OCI-LY3 (cell line): ENCODE measurements around the gene NEK10.

Source experiments
- EZH2phosphoT487 ChIP-seq: fragments of 200-600 bp; shearing (Covaris generic); IDR thresholded peaks from 2 replicates; pipeline ENCODE4 v1.6.1; 2018; ENCODE audit warnings: antibody characterized with exemption, mixed run types, low read depth
- TF ChIP-seq, protein P1 (sequence below): fragments of 200-600, 300-600 bp; sonication (generic); IDR thresholded peaks from 2 replicates; pipeline ENCODE4 v1.5.1; 2014; ENCODE audit warnings: antibody characterized with exemption, low read length, low read depth

DNA sequence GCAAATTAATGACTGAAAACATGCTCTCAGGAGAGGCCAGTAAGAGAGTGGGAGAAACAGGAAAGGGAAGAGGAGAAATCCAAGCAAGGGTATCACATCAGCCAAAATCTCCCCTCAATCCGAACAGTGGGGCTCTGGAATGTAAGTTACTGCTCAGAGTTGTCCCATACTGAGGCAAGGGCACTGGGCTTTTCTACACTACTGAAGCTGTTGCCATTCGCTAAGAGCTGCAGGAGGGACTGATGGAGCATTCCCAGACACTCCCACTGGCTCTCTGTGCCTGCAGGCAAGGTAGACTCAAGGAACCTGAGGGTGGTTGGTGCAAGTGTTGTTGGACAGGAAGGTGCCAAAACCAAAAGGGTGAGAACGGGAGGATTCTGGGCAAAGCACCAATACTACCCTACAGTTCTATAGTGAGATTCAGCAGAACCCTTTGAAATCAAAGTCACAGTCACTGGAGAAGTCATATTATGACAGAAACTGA is 46.1 kb downstream of the NEK10 start:
- TF ChIP-seq, protein P1, sequence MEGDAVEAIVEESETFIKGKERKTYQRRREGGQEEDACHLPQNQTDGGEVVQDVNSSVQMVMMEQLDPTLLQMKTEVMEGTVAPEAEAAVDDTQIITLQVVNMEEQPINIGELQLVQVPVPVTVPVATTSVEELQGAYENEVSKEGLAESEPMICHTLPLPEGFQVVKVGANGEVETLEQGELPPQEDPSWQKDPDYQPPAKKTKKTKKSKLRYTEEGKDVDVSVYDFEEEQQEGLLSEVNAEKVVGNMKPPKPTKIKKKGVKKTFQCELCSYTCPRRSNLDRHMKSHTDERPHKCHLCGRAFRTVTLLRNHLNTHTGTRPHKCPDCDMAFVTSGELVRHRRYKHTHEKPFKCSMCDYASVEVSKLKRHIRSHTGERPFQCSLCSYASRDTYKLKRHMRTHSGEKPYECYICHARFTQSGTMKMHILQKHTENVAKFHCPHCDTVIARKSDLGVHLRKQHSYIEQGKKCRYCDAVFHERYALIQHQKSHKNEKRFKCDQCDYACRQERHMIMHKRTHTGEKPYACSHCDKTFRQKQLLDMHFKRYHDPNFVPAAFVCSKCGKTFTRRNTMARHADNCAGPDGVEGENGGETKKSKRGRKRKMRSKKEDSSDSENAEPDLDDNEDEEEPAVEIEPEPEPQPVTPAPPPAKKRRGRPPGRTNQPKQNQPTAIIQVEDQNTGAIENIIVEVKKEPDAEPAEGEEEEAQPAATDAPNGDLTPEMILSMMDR = no peak
- no peak for TF ChIP-seq EZH2phosphoT487
